Occipital lobe (tissue), 2 donors: ENCODE results near the gene SRM. TPM values are rescaled to one million over a fixed set of nuclear protein-coding genes. Genes with fewer than 3 reads are reported as not detected.
"Not testable (repeated sequence)": the region's sequence is repeated elsewhere in the genome, so short reads cannot be mapped to it uniquely, and the experiment has no call there.

Source experiments
- DNase-seq: peaks from one replicate; lab custom pipeline; 2025; lab: John Stamatoyannopoulos, UW
- total RNA-seq: library from RNA; depleted of rRNA; stranded (reverse); fragments of >200 nt; gene quantifications from one replicate; pipeline ENCODE4 v1.2.3, GENCODE V29; 2014

The SRM gene
- total RNA-seq, 1 donor from 2014 or later, result 10.9 TPM

GRCh38 chr1:11065796-11066195, 6.0 kb upstream of the SRM start:
- no peak for DNase-seq

- DNase-seq, result no peak
Observed at GRCh38 chr1:11064942-11065341, 5.1 kb upstream of the SRM start.

- not testable (repeated sequence) for DNase-seq
Observed at GRCh38 chr1:11063937-11064537, 4.2 kb upstream of the SRM start.

GRCh38 chr1:11062965-11063401, 3.2 kb upstream of the SRM start:
- peak; percentile 20 for DNase-seq

- DNase-seq, result no peak
Observed at GRCh38 chr1:11061652-11062365, 2.0 kb upstream of the SRM start.

GRCh38 chr1:11059155-11059967, 457 bp downstream of the SRM start:
- no peak for DNase-seq

GRCh38 chr1:11058595-11059154, 1.1 kb downstream of the SRM start:
- DNase-seq, result no peak

GRCh38 chr1:11058026-11058425, 1.8 kb downstream of the SRM start:
- DNase-seq, result no peak

GRCh38 chr1:11057477-11057876, 2.3 kb downstream of the SRM start:
- no peak for DNase-seq

- no peak for DNase-seq
Observed at GRCh38 chr1:11056504-11056903, 3.3 kb downstream of the SRM start.

GRCh38 chr1:11055676-11056075, 4.1 kb downstream of the SRM start:
- DNase-seq, result no peak

- DNase-seq, result no peak
Observed at GRCh38 chr1:11054666-11055065, 5.2 kb downstream of the SRM start.

GRCh38 chr1:11054181-11054580, 5.6 kb downstream of the SRM start:
- no peak for DNase-seq

GRCh38 chr1:11053758-11054137, 6.1 kb downstream of the SRM start:
- DNase-seq, result no peak

GRCh38 chr1:11052839-11053757, 6.7 kb downstream of the SRM start:
- DNase-seq, result no peak

- no peak for DNase-seq
Observed at GRCh38 chr1:11051781-11052511, 7.9 kb downstream of the SRM start.

- DNase-seq, result not testable (repeated sequence)
Observed at GRCh38 chr1:11051121-11051520, 8.7 kb downstream of the SRM start.

GRCh38 chr1:11046625-11047365, 13.0 kb downstream of the SRM start, which contains the start of gene MASP2:
TSS of gene MASP2 (minus strand) at chr1:11047239. CDS start at chr1:11047207, 32 bp downstream.
- DNase-seq, result no peak

GRCh38 chr1:11046270-11046566, 13.6 kb downstream of the SRM start:
- DNase-seq, result no peak
